Superior temporal gyrus (tissue), 1 donor: ENCODE results near the gene IL2RA.
"Not testable (repeated sequence)": the region's sequence is repeated elsewhere in the genome, so short reads cannot be mapped to it uniquely, and the experiment has no call there.

Source experiments
- DNase-seq: peaks from one replicate; pipeline ENCODE4 v3.0.0-alpha.2; 2016; ENCODE audit errors: extremely low spot score

The IL2RA gene

GRCh38 chr10:5983774-5984173, 78.4 kb downstream of the IL2RA start:
- DNase-seq: no peak

GRCh38 chr10:5981529-5981928, 80.6 kb downstream of the IL2RA start:
- DNase-seq: no peak

- DNase-seq: no peak
Observed at GRCh38 chr10:5978230-5978489, 84.0 kb downstream of the IL2RA start.

- DNase-seq: no peak
Observed at GRCh38 chr10:5977471-5978229, 84.5 kb downstream of the IL2RA start, which contains the start of gene IL15RA. IL15RA (minus strand) TSS chr10:5977543; CDS start chr10:5977492, 51 bp downstream.

GRCh38 chr10:5976512-5977470, 85.4 kb downstream of the IL2RA start:
- DNase-seq: no peak

- DNase-seq: no peak
Observed at GRCh38 chr10:5975641-5976473, 86.3 kb downstream of the IL2RA start.

- no peak for DNase-seq
Observed at GRCh38 chr10:5973069-5973468, 89.1 kb downstream of the IL2RA start.

GRCh38 chr10:5971886-5972285, 90.3 kb downstream of the IL2RA start:
- DNase-seq: no peak

GRCh38 chr10:5971315-5971832, 90.8 kb downstream of the IL2RA start:
- no peak for DNase-seq

GRCh38 chr10:5970527-5970926, 91.6 kb downstream of the IL2RA start:
- DNase-seq: no peak

- DNase-seq: no peak
Observed at GRCh38 chr10:5970066-5970465, 92.1 kb downstream of the IL2RA start.

GRCh38 chr10:5968681-5969453, 93.3 kb downstream of the IL2RA start:
- no peak for DNase-seq

- no peak for DNase-seq
Observed at GRCh38 chr10:5968037-5968680, 94.0 kb downstream of the IL2RA start.

GRCh38 chr10:5965266-5965665, 96.9 kb downstream of the IL2RA start:
- no peak for DNase-seq

GRCh38 chr10:5964736-5965135, 97.4 kb downstream of the IL2RA start:
- no peak for DNase-seq

- DNase-seq: no peak
Observed at GRCh38 chr10:5963591-5963990, 98.6 kb downstream of the IL2RA start.

- DNase-seq: no peak
Observed at GRCh38 chr10:5963071-5963470, 99.1 kb downstream of the IL2RA start.

GRCh38 chr10:5962358-5962940, 99.7 kb downstream of the IL2RA start:
- not testable (repeated sequence) for DNase-seq

GRCh38 chr10:5961405-5962100, 100.6 kb downstream of the IL2RA start:
- DNase-seq: no peak

- DNase-seq: not testable (repeated sequence)
Observed at GRCh38 chr10:5960973-5961275, 101.2 kb downstream of the IL2RA start.
